B cell (primary cell): ENCODE results near the gene CDS1. TPM values are rescaled to one million over a fixed set of nuclear protein-coding genes. Genes with fewer than 3 reads are reported as not detected.
"Not testable (repeated sequence)": the region's sequence is repeated elsewhere in the genome, so short reads cannot be mapped to it uniquely, and the experiment has no call there.

ENCODE experiments used
- ATAC-seq: fragments of 200-7000 bp; cut with Tn5 transposase; one replicate; pipeline ENCODE4 v1.10.0; 2021; ENCODE audit warnings: low read depth, mild to moderate bottlenecking, moderate number of reproducible peaks, moderate library complexity
- CTCF ChIA-PET: fragments of 350-600 bp; sonication (Branson Sonifier 250); formaldehyde crosslinking; loops from one replicate; lab custom pipeline; 2021; ENCODE audit warnings: antibody characterized with exemption, inconsistent platforms; lab: Charles Lee
- POLR2A ChIA-PET: fragments of 350-600 bp; sonication (Branson Sonifier 250); formaldehyde crosslinking; loops from one replicate; lab custom pipeline; 2021; ENCODE audit warnings: antibody characterized with exemption; lab: Charles Lee
- DNase-seq: peaks from one replicate; pipeline ENCODE4 v3.0.0; 2013
- H2AFZ ChIP-seq: 2 replicates; pipeline ENCODE4 v1.6.1; 2012; ENCODE audit warnings: mild to moderate bottlenecking, low read depth, low read length; ENCODE audit not compliant: insufficient read depth, poor library complexity, severe bottlenecking
- H3K27ac ChIP-seq, 2 donors: 1 replicate in 1 of 2; 2 replicates in 1 of 2; pipeline ENCODE4 v1.5.1; 2012 to 2013; ENCODE audit warnings: low read length in 2 of 2, mild to moderate bottlenecking in 2 of 2, moderate library complexity in 1 of 2
- H3K27me3 ChIP-seq, 4 experiments: fragments of 200-600 bp in 1 of 4; sonication (generic) in 1 of 4; replicated peaks in 1 of 4; 1 replicate in 2 of 4; 2 replicates in 2 of 4; pipeline versions ENCODE4 v1.6.1 to v1.7.0; 2013 to 2016; ENCODE audit warnings: low read length in 3 of 4, mild to moderate bottlenecking in 2 of 4, mixed read lengths in 1 of 4, moderate library complexity in 1 of 4; ENCODE audit not compliant: insufficient read depth in 4 of 4, control insufficient read depth in 3 of 4; ENCODE audit errors: control extremely low read depth in 1 of 4
- H3K36me3 ChIP-seq, 2 experiments: replicated peaks in 1 of 2; 1 replicate in 1 of 2; 2 replicates in 1 of 2; pipeline versions ENCODE4 v1.6.1 to v1.7.1; 2013; ENCODE audit warnings: low read length in 1 of 2; ENCODE audit not compliant: insufficient read depth in 2 of 2, control insufficient read depth in 1 of 2; ENCODE audit errors: control extremely low read depth in 1 of 2, extremely low read depth in 1 of 2
- H3K4me1 ChIP-seq, 2 donors: fragments of 200-600 bp in 1 of 2; sonication (generic) in 1 of 2; 1 replicate in 1 of 2; 2 replicates in 1 of 2; pipeline versions ENCODE4 v1.5.1 to v1.6.1; 2013 to 2017; ENCODE audit warnings: low read length in 2 of 2; ENCODE audit not compliant: control insufficient read depth in 2 of 2, insufficient read depth in 2 of 2
- H3K4me2 ChIP-seq: replicated peaks from 2 replicates; pipeline ENCODE3; 2012; ENCODE audit warnings: mild to moderate bottlenecking, low read depth, low read length; ENCODE audit not compliant: poor library complexity, severe bottlenecking
- H3K4me3 ChIP-seq, 5 experiments: fragments of 200-600 bp in 1 of 5; sonication (generic) in 1 of 5; 1 replicate in 3 of 5; 2 replicates in 2 of 5; pipeline versions ENCODE4 v1.5.1 to v1.7.0; 2011 to 2016; ENCODE audit warnings: low read length in 4 of 5, mild to moderate bottlenecking in 4 of 5, low read depth in 2 of 5, control low read depth in 1 of 5, moderate library complexity in 1 of 5; ENCODE audit not compliant: insufficient read depth in 1 of 5; ENCODE audit errors: control extremely low read depth in 1 of 5, extremely low read depth in 1 of 5
- H3K79me2 ChIP-seq: fragments of 200-600 bp; sonication (generic); one replicate; pipeline ENCODE4 v1.6.0; 2016; ENCODE audit warnings: low read length; ENCODE audit not compliant: control insufficient read depth, insufficient read depth
- H3K9ac ChIP-seq: fragments of 200-600 bp; sonication (generic); 2 replicates; pipeline ENCODE4 v1.6.1; 2017; ENCODE audit warnings: mild to moderate bottlenecking, low read length, moderate library complexity
- H3K9me3 ChIP-seq, 3 donors: one replicate each; pipeline versions ENCODE4 v1.6.1 to v1.7.1; 2013; ENCODE audit warnings: low read length in 2 of 3; ENCODE audit not compliant: control insufficient read depth in 2 of 3, insufficient read depth in 1 of 3; ENCODE audit errors: control extremely low read depth in 1 of 3
- H4K20me1 ChIP-seq: 2 replicates; pipeline ENCODE4 v1.6.0; 2012; ENCODE audit warnings: mild to moderate bottlenecking, low read length; ENCODE audit not compliant: insufficient read depth, control insufficient read depth, poor library complexity, severe bottlenecking
- H3K27ac Mint-ChIP-seq: one replicate; pipeline ENCODE4 v1.8.0; 2021; ENCODE audit warnings: mixed read lengths
- H3K27me3 Mint-ChIP-seq: one replicate; pipeline ENCODE4 v1.8.0; 2021; ENCODE audit warnings: mixed read lengths
- H3K4me1 Mint-ChIP-seq: one replicate; pipeline ENCODE4 v1.8.0; 2021; ENCODE audit warnings: mixed read lengths
- H3K4me3 Mint-ChIP-seq: one replicate; pipeline ENCODE4 v1.8.0; 2021; ENCODE audit warnings: mixed read lengths
- H3K9me3 Mint-ChIP-seq: one replicate; pipeline ENCODE4 v1.8.0; 2022; ENCODE audit warnings: mixed read lengths; ENCODE audit not compliant: insufficient read depth
- EZH2 ChIP-seq: IDR thresholded peaks from 2 replicates; pipeline ENCODE4 v1.6.1; 2012; ENCODE audit warnings: borderline replicate concordance, low read depth, mild to moderate bottlenecking, moderate library complexity, low read length; ENCODE audit not compliant: insufficient read depth, poor library complexity, severe bottlenecking
- WGBS: methylation state at CpG from one replicate; pipeline ENCODE4 v1.1.5; 2013; ENCODE audit warnings: missing lambda C conversion rate; ENCODE audit not compliant: insufficient coverage; 5-methylcytosine and 5-hydroxymethylcytosine counted together
- intact Hi-C: fragments of 100-400 bp; cut with micrococcal nuclease; formaldehyde crosslinking; loops from one replicate; pipeline ENCODE4 v1.10.0; 2022
- polyA plus RNA-seq: library from polyadenylated mRNA; depleted of rRNA; stranded (reverse); fragments of >200 nt; gene quantifications from 2 replicates; pipeline ENCODE4 v1.2.3, GENCODE V29; 2012
- total RNA-seq, 2 donors: library from RNA; stranded (reverse); fragments of 120-200 nt in 1 of 2; gene quantifications; 1 replicate in 1 of 2; 2 replicates in 1 of 2; pipeline versions ENCODE4 v1.2.3 to v1.2.4, GENCODE V29; 2013 to 2022
- TF ChIP-seq, protein P1 (sequence below): fragments of 200-600 bp; IDR thresholded peaks from one replicate; pipeline ENCODE4 v1.8.0; 2022; ENCODE audit warnings: antibody characterized with exemption, mild to moderate bottlenecking

Gene CDS1
- total and polyA plus RNA-seq, 2 donors (not counting 1 experiment from before 2014, with no cell fraction given), result 0.03 to 0.15 TPM

DNA sequence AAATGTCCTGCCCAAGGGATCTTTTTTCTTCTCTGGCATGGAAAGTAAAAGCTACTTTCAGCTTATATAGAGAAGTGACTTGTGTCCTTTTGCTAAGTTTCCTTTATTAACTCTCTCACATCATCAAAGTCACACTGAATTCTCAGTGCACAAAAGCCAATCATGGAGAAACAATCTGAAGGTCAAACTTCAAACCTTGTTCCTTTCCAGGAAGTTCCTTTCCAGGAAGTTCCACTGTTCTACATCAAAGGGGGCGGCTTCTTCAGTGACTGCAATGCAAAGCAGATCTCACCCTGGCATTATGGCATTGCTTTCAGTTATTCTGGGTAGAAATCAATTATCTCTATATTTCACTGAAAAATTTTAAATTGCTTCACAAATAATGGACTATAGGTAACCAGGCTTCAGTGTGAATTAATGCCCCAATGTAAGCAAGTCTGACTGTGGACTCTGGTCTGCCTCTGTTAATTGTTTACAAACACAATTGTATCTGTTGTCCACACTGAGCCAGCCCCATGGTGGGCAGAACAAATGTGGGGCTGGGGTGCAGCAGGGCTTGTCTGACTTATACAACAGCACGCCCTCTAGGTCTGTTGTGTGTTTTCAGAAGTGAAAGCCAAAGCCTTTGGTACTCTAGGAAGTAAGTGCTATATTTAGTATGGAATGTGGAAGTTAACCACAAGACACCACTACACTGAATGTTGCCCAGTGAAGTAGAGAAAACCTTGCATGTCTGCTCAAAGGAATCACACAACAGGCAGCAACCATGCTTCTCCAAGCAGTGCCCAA, 98.8 kb downstream of the CDS1 start:
- DNase-seq, result no peak
- WGBS, result no CpG with 5 or more reads among the region's 2 CpGs
- CTCF ChIA-PET, result no interaction called here
- no peak overlapping the region for H3K4me3 Mint-ChIP-seq
- H3K9ac ChIP-seq, result no peak overlapping the region
- H3K9me3 Mint-ChIP-seq, result no peaks in the 10 kb centered on the region
- no peaks in the 10 kb centered on the region for H3K27me3 Mint-ChIP-seq
- H3K79me2 ChIP-seq, result no peaks in the 10 kb centered on the region
- TF ChIP-seq, protein P1, sequence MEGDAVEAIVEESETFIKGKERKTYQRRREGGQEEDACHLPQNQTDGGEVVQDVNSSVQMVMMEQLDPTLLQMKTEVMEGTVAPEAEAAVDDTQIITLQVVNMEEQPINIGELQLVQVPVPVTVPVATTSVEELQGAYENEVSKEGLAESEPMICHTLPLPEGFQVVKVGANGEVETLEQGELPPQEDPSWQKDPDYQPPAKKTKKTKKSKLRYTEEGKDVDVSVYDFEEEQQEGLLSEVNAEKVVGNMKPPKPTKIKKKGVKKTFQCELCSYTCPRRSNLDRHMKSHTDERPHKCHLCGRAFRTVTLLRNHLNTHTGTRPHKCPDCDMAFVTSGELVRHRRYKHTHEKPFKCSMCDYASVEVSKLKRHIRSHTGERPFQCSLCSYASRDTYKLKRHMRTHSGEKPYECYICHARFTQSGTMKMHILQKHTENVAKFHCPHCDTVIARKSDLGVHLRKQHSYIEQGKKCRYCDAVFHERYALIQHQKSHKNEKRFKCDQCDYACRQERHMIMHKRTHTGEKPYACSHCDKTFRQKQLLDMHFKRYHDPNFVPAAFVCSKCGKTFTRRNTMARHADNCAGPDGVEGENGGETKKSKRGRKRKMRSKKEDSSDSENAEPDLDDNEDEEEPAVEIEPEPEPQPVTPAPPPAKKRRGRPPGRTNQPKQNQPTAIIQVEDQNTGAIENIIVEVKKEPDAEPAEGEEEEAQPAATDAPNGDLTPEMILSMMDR, result no peak
- TF ChIP-seq EZH2, result no peak
- H3K4me3 ChIP-seq, result no peak overlapping the region
- H3K4me1 Mint-ChIP-seq, result no peaks in the 10 kb centered on the region
- H2AFZ ChIP-seq, result no peak overlapping the region
- H3K9me3 ChIP-seq, result no peaks in the 10 kb centered on the region
- ATAC-seq, result no peak
- POLR2A ChIA-PET, result no interaction called here
- no peak overlapping the region for H3K27ac Mint-ChIP-seq
- H3K4me1 ChIP-seq, result no peaks in the 10 kb centered on the region
- H3K4me2 ChIP-seq, result no peak overlapping the region
- intact Hi-C loops, result no loop called here
- H3K27me3 ChIP-seq, result no peaks in the 10 kb centered on the region
- H3K27ac ChIP-seq, result no peak overlapping the region
- H4K20me1 ChIP-seq, result no peaks in the 10 kb centered on the region
- no peaks in the 10 kb centered on the region for H3K36me3 ChIP-seq

DNA sequence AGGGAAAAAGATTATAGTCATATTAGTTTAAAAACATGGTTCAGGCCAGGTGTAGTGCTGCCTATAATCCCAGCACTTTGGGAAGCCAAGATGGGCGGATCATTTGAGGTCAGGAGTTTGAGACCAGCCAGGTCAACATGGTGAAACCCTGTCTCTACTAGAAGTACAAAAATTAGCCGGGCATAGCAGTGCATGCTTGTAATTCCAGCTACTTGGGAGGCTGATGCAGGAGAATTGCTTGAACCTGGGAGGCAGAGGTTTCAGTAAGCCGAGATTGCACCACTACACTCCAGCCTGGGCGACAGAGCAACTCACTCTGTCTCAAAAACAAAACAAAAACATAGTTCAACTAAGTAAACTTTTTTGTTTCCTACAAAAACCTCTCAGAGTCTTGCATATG, 99.7 kb downstream of the CDS1 start:
- H3K27ac ChIP-seq, intact Hi-C loops, ATAC-seq, H3K4me2 ChIP-seq, H3K36me3 ChIP-seq, POLR2A ChIA-PET, H3K9me3 Mint-ChIP-seq, H3K27ac Mint-ChIP-seq, H3K27me3 ChIP-seq, H3K4me3 Mint-ChIP-seq, H4K20me1 ChIP-seq, H3K27me3 Mint-ChIP-seq, H3K9ac ChIP-seq, DNase-seq, H3K9me3 ChIP-seq, H3K4me3 ChIP-seq, H3K4me1 ChIP-seq, CTCF ChIA-PET, H2AFZ ChIP-seq, H3K4me1 Mint-ChIP-seq, H3K79me2 ChIP-seq: not testable (repeated sequence)
- 87% methylated on average over 4 of the region's 4 CpGs for WGBS
